NCI-H1048 (cell line): Measurements from ENCODE around the gene COL5A1.

Source experiments
- DNase-seq: peaks from one replicate; lab custom pipeline; 2025; lab: John Stamatoyannopoulos, UW

COL5A1 gene

GRCh38 chr9:134858051-134858841 is 216.6 kb downstream of the COL5A1 start:
- no peak for DNase-seq

GRCh38 chr9:134860510-134860909 is 218.9 kb downstream of the COL5A1 start:
- DNase-seq: no peak

GRCh38 chr9:134861595-134862334 is 220.2 kb downstream of the COL5A1 start:
- no peak for DNase-seq

- DNase-seq: no peak
Measured at GRCh38 chr9:134863306-134863902, 221.8 kb downstream of the COL5A1 start.

GRCh38 chr9:134863941-134864820 is 222.6 kb downstream of the COL5A1 start:
- DNase-seq: no peak

- DNase-seq: no peak
Measured at GRCh38 chr9:134864821-134865190, 223.2 kb downstream of the COL5A1 start.

GRCh38 chr9:134867917-134868750 is 226.5 kb downstream of the COL5A1 start:
- DNase-seq: no peak

GRCh38 chr9:134868751-134869553 is 227.3 kb downstream of the COL5A1 start:
- DNase-seq: no peak

- no peak for DNase-seq
Measured at GRCh38 chr9:134869554-134870300, 228.1 kb downstream of the COL5A1 start.

GRCh38 chr9:134870301-134870694 is 228.7 kb downstream of the COL5A1 start:
- DNase-seq: no peak

GRCh38 chr9:134870746-134871662 is 229.4 kb downstream of the COL5A1 start:
- no peak for DNase-seq

- DNase-seq: no peak
Measured at GRCh38 chr9:134871697-134872340, 230.2 kb downstream of the COL5A1 start.

- DNase-seq: no peak
Measured at GRCh38 chr9:134872482-134873231, 231.1 kb downstream of the COL5A1 start.

- no peak for DNase-seq
Measured at GRCh38 chr9:134875371-134875770, 233.8 kb downstream of the COL5A1 start.

- no peak for DNase-seq
Measured at GRCh38 chr9:134877541-134877940, 235.9 kb downstream of the COL5A1 start.

GRCh38 chr9:134879664-134880483 is 238.3 kb downstream of the COL5A1 start:
- DNase-seq: no peak
